Panc1 (cell line): ENCODE measurements around the gene CCDC182. TPM values are rescaled to one million over a fixed set of nuclear protein-coding genes. Genes with fewer than 3 reads are reported as not detected.

Experiments
- ATAC-seq: fragments of 200-7000 bp; cut with Tn5 transposase; 2 replicates; pipeline ENCODE4 v1.9.1; 2020; ENCODE audit warnings: mild to moderate bottlenecking, moderate library complexity
- BruUV-seq: library from RNA; stranded (reverse); fragments of 400-500 nt; replicated peaks from 2 replicates; lab custom pipeline; 2021; lab: Mats Ljungman, UMichigan
- CTCF ChIA-PET: fragments of 300-600 bp; sonication (Branson Sonifier 250); formaldehyde crosslinking; loops from one replicate; lab custom pipeline; 2022; ENCODE audit warnings: antibody characterized with exemption; lab: Charles Lee
- POLR2A ChIA-PET: fragments of 300-600 bp; sonication (Branson Sonifier 250); formaldehyde crosslinking; loops from one replicate; lab custom pipeline; 2022; ENCODE audit warnings: antibody characterized with exemption; lab: Charles Lee
- DNase-seq: peaks from one replicate; pipeline ENCODE4 v3.0.0-alpha.2; 2010; ENCODE audit warnings: low read depth, low spot score
- H3K27ac ChIP-seq: 2 replicates; pipeline ENCODE4 v1.5.1; 2011; ENCODE audit warnings: mild to moderate bottlenecking, low read length, inconsistent platforms
- H3K27me3 ChIP-seq: fragments of 200-500 bp; sonication (Bioruptor generic); 2 replicates; pipeline ENCODE4 v1.6.0; 2014; ENCODE audit warnings: low read length, inconsistent platforms; ENCODE audit not compliant: control insufficient read depth, insufficient read depth
- H3K36me3 ChIP-seq: fragments of 200-500 bp; sonication (Bioruptor generic); 2 replicates; pipeline ENCODE4 v1.5.1; 2014; ENCODE audit warnings: inconsistent platforms, mild to moderate bottlenecking, low read length, moderate library complexity; ENCODE audit not compliant: control insufficient read depth, insufficient read depth
- H3K4me1 ChIP-seq: 2 replicates; pipeline ENCODE4 v1.5.1; 2011; ENCODE audit warnings: inconsistent platforms, mild to moderate bottlenecking, low read length, moderate library complexity; ENCODE audit not compliant: control insufficient read depth, insufficient read depth
- H3K4me3 ChIP-seq, 2 experiments: 2 replicates each; pipeline ENCODE4 v1.5.1; 2011 to 2012; ENCODE audit warnings: low read depth in 2 of 2, low read length in 2 of 2, mild to moderate bottlenecking in 2 of 2, inconsistent platforms in 1 of 2, moderate library complexity in 1 of 2
- H3K9me3 ChIP-seq: fragments of 200-500 bp; sonication (Bioruptor generic); 2 replicates; pipeline ENCODE4 v1.5.1; 2014; ENCODE audit warnings: low read depth, mild to moderate bottlenecking, inconsistent platforms, low read length, moderate library complexity; ENCODE audit not compliant: control insufficient read depth, insufficient read depth
- POLR2AphosphoS5 ChIP-seq: IDR thresholded peaks from 2 replicates; pipeline ENCODE4 v1.6.1; 2012; ENCODE audit warnings: mild to moderate bottlenecking, low read depth, low read length, moderate library complexity
- SIN3A ChIP-seq: IDR thresholded peaks from 2 replicates; pipeline ENCODE4 v1.6.1; 2012; ENCODE audit warnings: low read depth, mild to moderate bottlenecking, low read length, moderate library complexity, borderline replicate concordance; ENCODE audit not compliant: insufficient read depth
- TCF7L2 ChIP-seq: IDR thresholded peaks from 2 replicates; pipeline ENCODE4 v1.6.1; 2011; ENCODE audit warnings: mild to moderate bottlenecking, low read depth, low read length, inconsistent platforms
- in situ Hi-C: cut with HindIII; loops from 2 replicates; pipeline ENCODE4 v1.10.0; 2016; ENCODE audit warnings: low sequenced_read_pairs, low pct_unique_long_range_greater_than_20kb
- intact Hi-C: fragments of 100-400 bp; cut with micrococcal nuclease; formaldehyde crosslinking; loops from one replicate; pipeline ENCODE4 v1.10.0; 2022; ENCODE audit not compliant: unreplicated experiment
- total RNA-seq: library from RNA; stranded (reverse); gene quantifications from one replicate; pipeline ENCODE4 v1.2.1, GENCODE V29; 2021; ENCODE audit not compliant: unreplicated experiment
- TF ChIP-seq, protein P1 (sequence below): fragments of 450-650 bp; IDR thresholded peaks from 2 replicates; pipeline ENCODE4 v1.5.1; 2017; ENCODE audit warnings: mild to moderate bottlenecking
- TF ChIP-seq, protein P2 (sequence below), 2 experiments: IDR thresholded peaks; 2 replicates each; pipeline ENCODE4 v1.6.1; 2011 to 2012; ENCODE audit warnings: low read depth in 2 of 2, control low read depth in 1 of 2, low read length in 1 of 2, mild to moderate bottlenecking in 1 of 2, moderate library complexity in 1 of 2; ENCODE audit not compliant: insufficient read depth in 1 of 2

CCDC182 gene
- total RNA-seq, 1 experiment from 2014 or later, result not detected

DNA sequence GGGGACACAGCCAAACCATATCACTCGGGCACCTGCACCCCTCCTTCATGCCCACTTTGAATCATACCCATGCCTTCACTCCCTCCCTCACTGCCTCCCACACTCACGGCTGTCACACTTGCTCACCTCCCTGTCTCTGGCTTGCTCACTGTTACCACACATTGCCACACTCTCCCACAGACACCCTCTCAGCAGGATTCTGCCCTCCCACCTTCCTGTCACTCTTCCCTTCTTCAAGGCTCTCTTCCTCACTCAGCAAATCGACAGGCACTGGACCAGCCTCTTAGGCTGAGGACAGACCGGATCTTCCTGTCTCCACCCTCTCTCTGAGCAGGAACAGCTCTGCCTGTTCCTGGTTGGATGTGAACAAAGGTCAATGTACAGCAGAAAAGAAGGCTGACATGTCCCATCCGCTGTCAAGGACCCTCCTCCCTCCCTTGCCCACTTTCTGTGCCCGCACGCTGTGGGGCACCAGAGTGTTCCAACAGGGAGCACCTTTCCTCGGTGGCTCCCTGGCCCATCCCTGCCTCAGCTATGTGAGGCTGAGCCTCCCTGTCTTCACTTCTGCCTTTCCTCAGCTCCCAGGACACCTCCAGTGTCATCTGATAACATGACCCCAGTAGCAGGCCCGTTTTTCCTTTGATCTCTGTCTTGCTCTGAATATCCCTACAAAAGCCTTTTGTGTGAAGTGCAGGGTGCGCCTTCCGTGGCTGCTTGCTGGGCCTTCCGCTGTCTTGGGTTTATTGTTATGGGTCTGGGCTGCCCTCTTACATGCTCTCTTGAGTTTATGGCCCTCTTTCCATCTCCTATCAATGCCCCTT, 47.0 kb downstream of the CCDC182 start:
- H3K36me3 ChIP-seq, result no peaks in the 10 kb centered on the region
- no peak for DNase-seq
- H3K4me3 ChIP-seq, result no peak overlapping the region
- in situ Hi-C loops (no loop called here), intact Hi-C loops (no loop called here)
- no peak overlapping the region for H3K27ac ChIP-seq
- POLR2A ChIA-PET, result no interaction called here
- no TSS peak for BruUV-seq
- no peaks in the 10 kb centered on the region for H3K27me3 ChIP-seq
- TF ChIP-seq SIN3A (no peak), POLR2AphosphoS5 (no peak), TCF7L2 (no peak)
- TF ChIP-seq, protein P1, sequence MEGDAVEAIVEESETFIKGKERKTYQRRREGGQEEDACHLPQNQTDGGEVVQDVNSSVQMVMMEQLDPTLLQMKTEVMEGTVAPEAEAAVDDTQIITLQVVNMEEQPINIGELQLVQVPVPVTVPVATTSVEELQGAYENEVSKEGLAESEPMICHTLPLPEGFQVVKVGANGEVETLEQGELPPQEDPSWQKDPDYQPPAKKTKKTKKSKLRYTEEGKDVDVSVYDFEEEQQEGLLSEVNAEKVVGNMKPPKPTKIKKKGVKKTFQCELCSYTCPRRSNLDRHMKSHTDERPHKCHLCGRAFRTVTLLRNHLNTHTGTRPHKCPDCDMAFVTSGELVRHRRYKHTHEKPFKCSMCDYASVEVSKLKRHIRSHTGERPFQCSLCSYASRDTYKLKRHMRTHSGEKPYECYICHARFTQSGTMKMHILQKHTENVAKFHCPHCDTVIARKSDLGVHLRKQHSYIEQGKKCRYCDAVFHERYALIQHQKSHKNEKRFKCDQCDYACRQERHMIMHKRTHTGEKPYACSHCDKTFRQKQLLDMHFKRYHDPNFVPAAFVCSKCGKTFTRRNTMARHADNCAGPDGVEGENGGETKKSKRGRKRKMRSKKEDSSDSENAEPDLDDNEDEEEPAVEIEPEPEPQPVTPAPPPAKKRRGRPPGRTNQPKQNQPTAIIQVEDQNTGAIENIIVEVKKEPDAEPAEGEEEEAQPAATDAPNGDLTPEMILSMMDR, result no peak
- TF ChIP-seq, protein P2, sequence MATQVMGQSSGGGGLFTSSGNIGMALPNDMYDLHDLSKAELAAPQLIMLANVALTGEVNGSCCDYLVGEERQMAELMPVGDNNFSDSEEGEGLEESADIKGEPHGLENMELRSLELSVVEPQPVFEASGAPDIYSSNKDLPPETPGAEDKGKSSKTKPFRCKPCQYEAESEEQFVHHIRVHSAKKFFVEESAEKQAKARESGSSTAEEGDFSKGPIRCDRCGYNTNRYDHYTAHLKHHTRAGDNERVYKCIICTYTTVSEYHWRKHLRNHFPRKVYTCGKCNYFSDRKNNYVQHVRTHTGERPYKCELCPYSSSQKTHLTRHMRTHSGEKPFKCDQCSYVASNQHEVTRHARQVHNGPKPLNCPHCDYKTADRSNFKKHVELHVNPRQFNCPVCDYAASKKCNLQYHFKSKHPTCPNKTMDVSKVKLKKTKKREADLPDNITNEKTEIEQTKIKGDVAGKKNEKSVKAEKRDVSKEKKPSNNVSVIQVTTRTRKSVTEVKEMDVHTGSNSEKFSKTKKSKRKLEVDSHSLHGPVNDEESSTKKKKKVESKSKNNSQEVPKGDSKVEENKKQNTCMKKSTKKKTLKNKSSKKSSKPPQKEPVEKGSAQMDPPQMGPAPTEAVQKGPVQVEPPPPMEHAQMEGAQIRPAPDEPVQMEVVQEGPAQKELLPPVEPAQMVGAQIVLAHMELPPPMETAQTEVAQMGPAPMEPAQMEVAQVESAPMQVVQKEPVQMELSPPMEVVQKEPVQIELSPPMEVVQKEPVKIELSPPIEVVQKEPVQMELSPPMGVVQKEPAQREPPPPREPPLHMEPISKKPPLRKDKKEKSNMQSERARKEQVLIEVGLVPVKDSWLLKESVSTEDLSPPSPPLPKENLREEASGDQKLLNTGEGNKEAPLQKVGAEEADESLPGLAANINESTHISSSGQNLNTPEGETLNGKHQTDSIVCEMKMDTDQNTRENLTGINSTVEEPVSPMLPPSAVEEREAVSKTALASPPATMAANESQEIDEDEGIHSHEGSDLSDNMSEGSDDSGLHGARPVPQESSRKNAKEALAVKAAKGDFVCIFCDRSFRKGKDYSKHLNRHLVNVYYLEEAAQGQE (IDR thresholded peaks at IDR 0.05; ENCODE audit: insufficient read depth in 1 of 2, low read depth in 2 of 2, low read length in 1 of 2), result no peak
- CTCF ChIA-PET, result no interaction called here
- no peaks in the 10 kb centered on the region for H3K4me1 ChIP-seq
- ATAC-seq, result no peak
- H3K9me3 ChIP-seq, result no peaks in the 10 kb centered on the region

DNA sequence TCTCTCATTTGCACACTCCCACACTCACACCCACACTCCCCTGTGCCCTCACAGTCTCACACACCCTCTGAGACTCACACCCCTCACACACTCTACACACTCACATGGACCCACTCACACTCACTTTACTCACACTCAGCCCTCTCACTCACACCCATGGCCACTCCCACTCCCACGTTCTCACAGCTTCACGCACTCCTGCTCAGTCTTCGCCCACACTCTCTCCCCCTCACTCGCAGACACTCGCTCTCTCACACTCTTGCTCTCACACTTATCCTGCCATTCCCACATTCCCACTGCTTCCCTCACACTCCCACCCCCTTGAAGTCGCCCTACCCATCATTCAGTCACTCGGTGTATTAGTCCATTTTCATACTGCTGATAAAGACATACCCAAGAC, 47.9 kb downstream of the CCDC182 start:
- Histone ChIP-seq H3K4me3 (no peak overlapping the region), H3K4me1 (no peaks in the 10 kb centered on the region), H3K27me3 (no peaks in the 10 kb centered on the region), H3K27ac (no peak overlapping the region), H3K9me3 (no peaks in the 10 kb centered on the region), H3K36me3 (no peaks in the 10 kb centered on the region)
- no peak for TF ChIP-seq TCF7L2
- TF ChIP-seq POLR2AphosphoS5, result no peak
- TF ChIP-seq, protein P2 (IDR thresholded peaks at IDR 0.05; ENCODE audit: insufficient read depth in 1 of 2, low read depth in 2 of 2, low read length in 1 of 2), result no peak
- TF ChIP-seq SIN3A, result no peak
- TF ChIP-seq, protein P1, result no peak
- intact Hi-C loops, result no loop called here
- DNase-seq (no peak), ATAC-seq (no peak)
- ChIA-PET POLR2A (no interaction called here), CTCF (no interaction called here)
- in situ Hi-C loops, result no loop called here
- BruUV-seq, result no TSS peak
